GM18511 (cell line): ENCODE measurements around the gene PRRT2.
"Not testable (repeated sequence)": the region's sequence is repeated elsewhere in the genome, so short reads cannot be mapped to it uniquely, and the experiment has no call there.

Experiments
- ATAC-seq: cut with Tn5 transposase; IDR thresholded peaks from one replicate; pipeline ENCODE4 v1.9.1; 2021; ENCODE audit warnings: mild to moderate bottlenecking, moderate library complexity; ENCODE audit not compliant: unreplicated experiment

The PRRT2 gene

DNA sequence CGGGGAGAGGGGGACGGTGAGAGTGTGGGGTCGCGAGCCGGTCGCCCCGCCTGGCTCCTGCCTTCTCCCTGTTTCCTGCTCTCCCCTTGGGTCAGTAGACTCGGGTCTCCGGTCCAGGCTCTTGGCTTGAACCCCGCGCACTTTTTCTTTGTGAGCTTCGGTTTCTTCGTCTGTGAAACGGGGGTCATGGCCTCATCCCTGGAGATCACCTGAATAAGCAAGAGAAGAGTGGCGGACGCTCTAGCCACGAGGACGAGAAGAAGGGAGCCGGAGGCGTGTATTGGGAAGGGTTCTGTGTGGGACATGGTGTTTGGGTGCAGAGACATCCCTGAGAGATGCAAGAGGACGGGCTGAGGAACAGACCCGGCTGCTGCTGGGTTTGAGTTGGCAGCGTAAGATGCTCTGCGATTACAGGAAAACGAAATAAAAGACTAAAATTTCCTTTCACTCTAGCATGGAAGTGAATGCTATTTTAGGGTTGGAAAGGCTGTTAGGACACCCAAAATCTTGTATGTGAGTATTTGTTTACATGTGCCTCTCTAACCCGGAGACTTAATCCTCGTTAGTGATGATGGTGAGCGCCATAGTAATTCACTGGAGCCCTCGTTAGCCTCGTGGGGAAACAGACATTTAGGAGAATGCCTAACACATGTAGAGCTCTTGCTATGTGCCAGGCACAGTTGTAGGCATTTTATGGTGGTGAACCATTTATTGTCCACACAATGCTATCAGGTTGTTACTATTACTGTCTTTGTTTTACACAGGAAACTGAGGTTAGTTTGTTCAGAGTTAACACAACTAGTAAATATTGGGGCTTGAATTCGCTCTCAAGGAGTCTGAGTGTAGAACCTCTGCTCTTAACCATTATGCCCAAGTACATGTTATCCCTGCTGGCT lies 20.8 kb upstream of the PRRT2 start:
- ATAC-seq: peak; percentile 4

- ATAC-seq: no peak
Observed at GRCh38 chr16:29791845-29792807, 19.9 kb upstream of the PRRT2 start.

GRCh38 chr16:29793153-29793552 lies 18.8 kb upstream of the PRRT2 start:
- not testable (repeated sequence) for ATAC-seq

DNA sequence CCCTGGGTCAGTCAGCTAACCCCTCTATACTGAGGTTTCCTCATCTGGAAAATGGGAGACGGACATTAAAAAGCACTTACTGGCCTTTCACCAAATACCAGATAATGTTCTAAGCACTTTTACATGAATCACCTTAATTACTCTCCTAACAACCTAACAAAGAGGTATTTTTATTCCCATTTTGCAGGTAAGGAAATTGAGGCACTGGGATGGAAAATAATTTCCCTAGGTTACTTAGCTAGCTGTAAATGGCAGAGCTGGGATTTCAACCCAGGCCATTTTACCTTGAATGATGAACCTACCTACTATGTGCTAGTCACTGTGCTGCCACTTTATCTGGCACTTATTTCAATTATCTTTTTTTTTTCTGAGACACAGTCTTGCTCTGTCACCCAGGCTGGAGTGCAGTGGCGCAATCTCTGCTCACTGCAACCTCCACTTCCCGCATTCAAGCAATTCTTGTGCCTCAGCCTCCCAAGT lies 17.7 kb upstream of the PRRT2 start:
- ATAC-seq: no peak

- no peak for ATAC-seq
Observed at GRCh38 chr16:29802416-29802935, 9.5 kb upstream of the PRRT2 start.

DNA sequence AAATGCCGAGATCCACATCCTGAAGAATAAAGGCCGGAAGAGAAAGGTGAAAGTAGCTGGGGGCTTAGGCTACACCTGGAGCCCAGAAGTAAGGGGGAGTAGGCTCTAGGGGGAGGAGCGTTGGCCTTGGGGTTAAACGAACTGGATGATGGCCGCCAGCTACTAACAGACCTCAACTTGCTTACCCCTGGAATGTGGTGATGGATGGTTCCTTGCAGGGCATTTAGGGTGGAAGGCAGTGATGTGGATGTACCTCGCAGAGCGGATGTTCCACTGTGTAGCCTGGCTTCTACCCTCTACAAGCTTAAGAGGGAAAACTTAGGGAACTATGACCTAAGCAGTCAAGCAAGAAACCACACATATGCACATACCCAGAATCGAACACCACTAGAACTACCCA lies 8.0 kb upstream of the PRRT2 start:
- no peak for ATAC-seq

DNA sequence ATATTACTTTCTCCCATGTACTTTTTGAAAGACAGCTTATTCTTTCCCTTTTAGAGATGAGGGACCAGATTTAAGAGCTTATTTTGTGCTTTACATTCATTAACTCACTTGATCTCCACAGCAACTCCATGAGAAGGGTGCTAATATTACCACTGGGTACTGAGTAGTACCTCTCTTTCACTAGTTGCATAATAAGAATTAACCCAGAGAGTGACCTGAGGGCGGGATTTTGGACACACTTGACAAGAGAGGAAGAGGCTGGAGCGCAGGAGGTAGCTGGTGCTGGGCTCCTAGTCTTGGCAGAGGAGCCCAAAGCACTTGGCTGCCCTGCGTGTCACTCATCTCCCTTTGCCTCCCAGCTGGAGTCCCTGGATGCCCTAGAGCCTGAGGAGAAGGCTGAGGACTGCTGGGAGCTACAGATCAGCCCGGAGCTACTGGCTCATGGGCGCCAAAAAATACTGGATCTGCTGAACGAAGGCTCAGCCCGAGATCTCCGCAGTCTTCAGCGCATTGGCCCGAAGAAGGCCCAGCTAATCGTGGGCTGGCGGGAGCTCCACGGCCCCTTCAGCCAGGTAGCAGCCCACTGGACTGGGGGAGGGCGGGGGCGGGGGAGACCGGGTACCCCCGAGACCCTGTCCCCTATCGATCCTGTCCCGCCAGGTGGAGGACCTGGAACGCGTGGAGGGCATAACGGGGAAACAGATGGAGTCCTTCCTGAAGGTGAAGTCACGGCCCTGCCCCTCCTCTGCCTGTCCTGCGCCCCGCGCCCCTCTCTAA lies 7.3 kb upstream of the PRRT2 start:
- ATAC-seq: no peak

DNA sequence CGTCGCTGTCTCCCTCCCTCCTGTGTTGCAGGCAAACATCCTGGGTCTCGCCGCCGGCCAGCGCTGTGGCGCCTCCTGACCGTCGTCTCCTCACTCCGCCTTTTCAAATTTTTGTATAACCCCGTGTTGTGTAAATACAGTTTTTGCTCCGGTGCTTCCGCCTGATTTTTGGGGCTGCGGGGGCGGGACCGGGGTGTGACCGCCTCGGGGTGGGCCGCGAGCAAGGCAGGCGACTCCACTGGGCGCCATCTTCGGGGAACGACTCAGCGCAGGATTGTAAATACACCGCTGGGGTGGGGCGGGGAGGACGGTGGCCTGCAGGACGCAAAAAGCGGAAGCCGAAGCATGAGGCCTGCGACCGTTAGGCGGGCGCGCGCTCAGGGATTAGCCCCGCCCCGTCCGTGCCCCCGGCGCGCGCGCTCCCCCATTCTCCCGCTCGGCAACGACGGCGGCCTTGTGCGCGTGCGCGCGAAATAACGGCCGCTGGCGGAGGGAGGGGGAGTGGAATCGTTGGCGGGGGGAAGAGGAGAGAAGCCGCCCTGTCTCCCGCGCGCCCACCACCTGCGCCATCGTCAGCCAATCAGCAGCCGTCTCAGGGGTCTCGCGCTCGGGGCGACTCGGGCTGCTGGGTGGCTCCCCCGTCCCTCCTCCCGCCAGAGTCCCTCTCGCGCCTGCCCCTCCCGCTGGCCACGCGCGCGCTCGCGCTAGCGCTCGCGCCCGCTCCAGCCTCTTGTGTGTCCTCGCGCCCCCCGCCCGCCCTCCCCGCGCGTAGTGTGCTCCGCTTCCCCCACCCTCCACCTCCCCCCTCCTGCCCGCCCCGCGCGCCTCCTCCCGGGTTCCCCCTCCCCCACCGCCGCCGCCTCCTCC lies 6.5 kb upstream of the PRRT2 start:
- peak; percentile 58 for ATAC-seq

DNA sequence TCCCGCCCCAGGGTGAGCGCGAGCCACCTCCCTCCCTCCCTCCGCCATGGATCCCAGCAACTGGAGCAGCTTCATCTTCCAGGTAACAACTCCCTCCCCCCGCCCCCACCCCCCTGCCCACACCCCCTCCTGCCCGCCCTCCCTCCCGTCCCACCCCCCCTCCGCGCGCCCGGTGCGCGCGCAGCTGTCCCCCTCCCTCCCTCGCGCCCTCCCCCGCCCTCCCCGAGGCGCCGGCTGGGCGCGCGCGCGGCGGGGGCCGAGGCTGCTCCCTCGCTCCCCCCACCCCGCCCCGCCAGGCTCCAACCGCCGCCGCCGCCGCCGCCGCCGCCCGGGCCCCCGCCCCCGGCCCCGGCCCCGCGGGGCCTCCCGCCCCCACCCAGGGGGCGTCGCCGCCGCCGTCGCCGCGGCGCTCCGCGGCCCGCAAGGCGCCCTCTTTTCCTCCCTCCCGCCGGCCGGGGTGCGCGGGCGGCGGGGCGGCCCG lies 5.9 kb upstream of the PRRT2 start, which contains the start of gene MAZ:
Gene MAZ, plus strand, starts transcription at position 431 of the 481 bp plus-strand sequence. CDS start 173 bp downstream, outside the sequence.
- ATAC-seq: no peak

DNA sequence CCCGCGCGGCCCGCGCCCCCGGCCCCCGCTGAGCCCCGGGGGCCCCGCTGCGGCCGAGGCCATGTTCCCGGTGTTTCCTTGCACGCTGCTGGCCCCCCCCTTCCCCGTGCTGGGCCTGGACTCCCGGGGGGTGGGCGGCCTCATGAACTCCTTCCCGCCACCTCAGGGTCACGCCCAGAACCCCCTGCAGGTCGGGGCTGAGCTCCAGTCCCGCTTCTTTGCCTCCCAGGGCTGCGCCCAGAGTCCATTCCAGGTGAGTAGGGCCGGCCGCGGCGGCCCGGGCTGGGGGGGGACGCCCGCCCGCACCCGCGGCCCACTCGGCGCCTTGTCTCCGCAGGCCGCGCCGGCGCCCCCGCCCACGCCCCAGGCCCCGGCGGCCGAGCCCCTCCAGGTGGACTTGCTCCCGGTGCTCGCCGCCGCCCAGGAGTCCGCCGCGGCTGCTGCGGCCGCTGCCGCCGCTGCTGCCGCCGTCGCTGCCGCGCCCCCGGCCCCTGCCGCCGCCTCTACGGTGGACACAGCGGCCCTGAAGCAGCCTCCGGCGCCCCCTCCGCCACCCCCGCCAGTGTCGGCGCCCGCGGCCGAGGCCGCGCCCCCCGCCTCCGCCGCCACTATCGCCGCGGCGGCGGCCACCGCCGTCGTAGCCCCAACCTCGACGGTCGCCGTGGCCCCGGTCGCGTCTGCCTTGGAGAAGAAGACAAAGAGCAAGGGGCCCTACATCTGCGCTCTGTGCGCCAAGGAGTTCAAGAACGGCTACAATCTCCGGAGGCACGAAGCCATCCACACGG lies 5.2 kb upstream of the PRRT2 start:
- ATAC-seq: no peak

DNA sequence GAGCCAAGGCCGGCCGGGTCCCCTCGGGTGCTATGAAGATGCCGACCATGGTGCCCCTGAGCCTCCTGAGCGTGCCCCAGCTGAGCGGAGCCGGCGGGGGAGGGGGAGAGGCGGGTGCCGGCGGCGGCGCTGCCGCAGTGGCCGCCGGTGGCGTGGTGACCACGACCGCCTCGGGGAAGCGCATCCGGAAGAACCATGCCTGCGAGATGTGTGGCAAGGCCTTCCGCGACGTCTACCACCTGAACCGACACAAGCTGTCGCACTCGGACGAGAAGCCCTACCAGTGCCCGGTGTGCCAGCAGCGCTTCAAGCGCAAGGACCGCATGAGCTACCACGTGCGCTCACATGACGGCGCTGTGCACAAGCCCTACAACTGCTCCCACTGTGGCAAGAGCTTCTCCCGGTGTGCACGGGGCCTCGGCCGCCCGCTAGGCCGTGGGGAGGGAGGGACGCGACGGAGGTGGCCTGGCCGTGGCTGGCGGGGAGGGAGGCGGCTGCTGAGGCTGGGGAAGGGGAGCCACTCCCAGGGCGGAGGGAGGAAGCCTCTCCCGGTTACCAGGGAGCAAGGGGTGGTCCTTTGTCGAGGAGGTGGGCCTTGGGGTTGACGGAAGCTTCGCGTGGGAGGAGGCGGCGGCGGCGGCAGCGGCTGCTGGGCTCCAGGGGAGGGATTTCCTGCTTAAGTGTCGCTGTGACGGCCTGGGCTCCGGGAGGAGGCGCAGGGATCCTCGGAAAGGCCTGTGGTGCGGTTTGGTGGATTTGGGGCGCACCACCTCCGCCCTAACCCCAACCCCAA lies 4.4 kb upstream of the PRRT2 start:
- no peak for ATAC-seq

DNA sequence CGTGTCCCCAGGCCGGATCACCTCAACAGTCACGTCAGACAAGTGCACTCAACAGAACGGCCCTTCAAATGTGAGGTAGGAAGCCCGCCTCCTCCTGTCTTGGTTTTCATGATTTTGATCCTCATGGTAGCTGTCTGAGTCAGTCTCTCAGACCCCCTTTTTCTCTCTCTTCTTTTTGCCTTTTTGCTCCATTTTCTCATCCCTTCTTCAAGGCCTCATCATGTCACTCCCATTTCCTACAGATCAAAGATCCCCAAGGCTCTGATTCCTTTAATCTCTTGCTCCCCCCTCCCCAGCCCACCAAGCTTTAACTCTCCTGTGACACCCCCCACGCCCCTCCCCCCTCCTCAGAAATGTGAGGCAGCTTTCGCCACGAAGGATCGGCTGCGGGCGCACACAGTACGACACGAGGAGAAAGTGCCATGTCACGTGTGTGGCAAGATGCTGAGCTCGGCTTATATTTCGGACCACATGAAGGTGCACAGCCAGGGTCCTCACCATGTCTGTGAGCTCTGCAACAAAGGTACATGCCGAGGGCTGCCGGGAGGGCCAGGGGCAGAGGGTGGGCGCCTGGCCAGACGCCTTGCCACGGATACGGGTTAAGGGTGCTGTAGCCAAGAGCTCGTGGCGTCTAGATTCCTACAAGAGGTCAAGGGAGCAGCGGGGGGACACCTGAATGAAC lies 3.6 kb upstream of the PRRT2 start:
- ATAC-seq: no peak

DNA sequence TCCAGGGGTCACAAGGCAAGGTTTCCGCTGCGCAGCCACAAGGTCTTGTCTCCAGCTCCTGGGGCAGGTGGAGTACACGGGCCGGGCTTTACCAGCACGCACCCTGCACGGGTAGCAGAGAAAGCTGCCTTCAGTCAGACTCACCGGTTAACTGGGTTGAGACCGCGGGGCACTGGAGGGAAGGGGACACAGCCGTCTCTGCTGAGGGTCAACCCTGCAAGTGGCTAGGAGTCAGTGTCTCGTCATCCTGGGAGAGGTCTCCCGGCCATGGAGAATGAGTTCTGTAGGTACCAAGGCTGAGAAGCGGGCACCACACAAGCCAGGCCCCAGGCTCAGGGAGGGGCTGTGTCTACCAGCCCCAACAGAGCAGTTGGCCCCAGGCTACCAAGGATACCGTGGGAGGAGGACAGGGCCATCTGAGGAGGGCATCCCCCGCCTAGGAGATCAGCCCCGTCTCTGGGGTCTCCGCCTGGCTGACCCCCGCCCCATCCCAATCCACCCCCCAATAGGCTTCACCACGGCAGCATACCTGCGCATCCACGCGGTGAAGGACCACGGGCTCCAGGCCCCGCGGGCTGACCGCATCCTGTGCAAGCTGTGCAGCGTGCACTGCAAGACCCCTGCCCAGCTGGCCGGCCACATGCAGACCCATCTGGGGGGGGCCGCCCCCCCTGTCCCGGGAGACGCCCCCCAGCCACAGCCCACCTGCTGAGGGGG lies 2.8 kb upstream of the PRRT2 start:
- ATAC-seq: no peak

DNA sequence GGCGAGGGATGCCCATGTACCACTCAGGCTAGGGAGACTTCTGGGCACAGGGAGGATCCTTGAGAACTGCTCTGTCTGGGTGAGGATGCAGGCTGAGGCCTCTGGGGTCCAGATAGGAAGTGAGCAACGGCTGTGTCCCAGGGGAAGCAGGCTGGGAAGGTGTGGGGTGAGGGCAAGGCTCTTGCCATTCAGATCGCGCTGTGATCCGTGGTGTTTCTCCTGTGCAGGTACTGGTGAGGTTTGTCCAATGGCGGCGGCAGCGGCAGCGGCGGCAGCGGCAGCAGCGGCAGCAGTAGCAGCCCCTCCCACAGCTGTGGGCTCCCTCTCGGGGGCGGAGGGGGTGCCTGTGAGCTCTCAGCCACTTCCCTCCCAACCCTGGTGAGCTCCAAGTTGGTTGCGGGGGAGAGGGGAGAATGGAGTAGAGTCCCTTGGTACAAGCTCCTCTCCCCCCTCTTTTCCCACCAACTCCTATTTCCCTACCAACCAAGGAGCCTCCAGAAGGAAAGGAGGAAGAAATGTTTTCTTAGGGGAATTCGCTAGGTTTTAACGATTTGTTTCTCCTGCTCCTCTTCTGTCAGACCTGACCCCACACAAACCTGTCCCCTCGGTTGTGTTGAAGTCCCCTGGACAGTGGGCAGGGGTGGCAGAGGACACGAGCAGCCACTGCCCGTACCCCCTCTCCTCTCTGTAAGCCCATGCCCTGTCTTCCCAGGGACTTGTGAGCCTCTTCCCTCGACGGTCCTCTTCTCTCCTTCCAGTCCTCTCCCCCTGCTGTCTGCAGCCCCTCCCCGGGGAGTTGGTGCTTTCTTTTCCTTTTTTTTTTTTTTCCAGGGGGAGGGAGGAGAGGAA lies 1.9 kb upstream of the PRRT2 start:
- no peak for ATAC-seq

DNA sequence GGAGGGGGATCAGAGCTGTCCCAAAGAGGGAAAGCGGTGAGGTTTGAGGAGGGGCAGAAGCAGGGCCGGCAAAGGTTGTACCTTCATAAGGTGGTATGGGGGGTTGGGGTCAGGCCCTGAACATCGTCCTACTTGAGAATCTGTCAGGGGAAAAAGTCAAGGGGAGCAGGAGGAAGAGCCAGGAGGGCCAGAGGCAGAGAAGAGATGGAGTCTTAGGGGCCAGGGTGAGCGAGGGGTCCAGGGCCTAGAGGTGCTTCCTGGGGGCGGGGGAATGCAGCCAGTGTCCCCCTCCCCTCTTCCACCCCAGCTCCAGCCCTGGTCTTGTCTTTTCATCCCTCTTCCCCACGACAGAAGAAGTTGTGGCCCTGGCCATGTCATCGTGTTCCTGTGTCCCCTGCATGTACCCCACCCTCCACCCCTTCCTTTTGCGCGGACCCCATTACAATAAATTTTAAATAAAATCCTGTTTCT lies 1.3 kb upstream of the PRRT2 start:
- ATAC-seq: no peak
